GM18951 (cell line): ENCODE data around the gene ZDHHC12.

Experiments
- POLR2A ChIP-seq: IDR thresholded peaks from 4 replicates; pipeline ENCODE4 v1.6.1; 2011; ENCODE audit warnings: mild to moderate bottlenecking; ENCODE audit not compliant: insufficient read length, insufficient read depth; ENCODE audit errors: extremely low read depth
- in situ Hi-C: fragments of 300-500 bp; cut with MboI; formaldehyde crosslinking; loops from one replicate; pipeline ENCODE4 v1.12.0; 2022; ENCODE audit warnings: low sequenced_read_pairs, mixed read lengths, inconsistent platforms; ENCODE audit not compliant: unreplicated experiment

The ZDHHC12 gene

GRCh38 chr9:128684065-128684324 is 39.9 kb downstream of the ZDHHC12 start:
- no peak for TF ChIP-seq POLR2A
- in situ Hi-C loops, result no loop called here

GRCh38 chr9:128683340-128684064 is 40.4 kb downstream of the ZDHHC12 start:
- peak; percentile 67 for TF ChIP-seq POLR2A
- in situ Hi-C loops, result no loop called here

GRCh38 chr9:128677794-128678193 is 46.1 kb downstream of the ZDHHC12 start:
- TF ChIP-seq POLR2A, result no peak
- in situ Hi-C loops, result no loop called here

GRCh38 chr9:128675382-128675781 is 48.5 kb downstream of the ZDHHC12 start:
- TF ChIP-seq POLR2A, result no peak
- in situ Hi-C loops, result no loop called here
